Tibial artery (tissue), 4 donors: ENCODE measurements around the gene PLOD3.

ENCODE experiments used
- DNase-seq, 2 donors: peaks; one replicate each; pipeline ENCODE4 v3.0.0-alpha.2; 2019
- H3K27ac ChIP-seq, 2 donors: fragments of 200-600 bp; sonication (generic) in 1 of 2; 1 replicate in 1 of 2; 2 replicates in 1 of 2; pipeline ENCODE4 v1.5.1; 2018 to 2019; ENCODE audit warnings: mild to moderate bottlenecking in 1 of 2
- H3K27me3 ChIP-seq, 2 donors: fragments of 200-600 bp; sonication (generic) in 1 of 2; one replicate each; pipeline versions ENCODE4 v1.5.1 to v1.6.0; 2016 to 2019
- H3K36me3 ChIP-seq, 3 donors: fragments of 200-600 bp; sonication (generic) in 2 of 3; one replicate each; pipeline ENCODE4 v1.5.1; 2016 to 2019; ENCODE audit warnings: mild to moderate bottlenecking in 2 of 3
- H3K4me1 ChIP-seq, 4 donors: fragments of 200-600 bp; sonication (generic) in 2 of 4; 1 replicate in 3 of 4; 2 replicates in 1 of 4; pipeline ENCODE4 v1.5.1; 2016 to 2019
- H3K4me3 ChIP-seq, 2 donors: fragments of 200-600 bp; sonication (generic) in 1 of 2; 1 replicate in 1 of 2; 2 replicates in 1 of 2; pipeline ENCODE4 v1.5.1; 2018 to 2019; ENCODE audit warnings: mild to moderate bottlenecking in 2 of 2
- H3K9me3 ChIP-seq, 3 donors: fragments of 200-600 bp; sonication (generic) in 1 of 3; one replicate each; pipeline ENCODE4 v1.5.1; 2016 to 2019
- intact Hi-C: fragments of 100-400 bp; cut with DNase I; formaldehyde crosslinking; loops from one replicate; pipeline ENCODE4 v1.15.0; 2023; ENCODE audit warnings: low total_unique reads
- TF ChIP-seq, protein P1 (sequence below), 2 experiments: fragments of 200-600 bp in 1 of 2; fragments of 450-650 bp in 1 of 2; IDR thresholded peaks; one replicate each; pipeline ENCODE4 v1.5.1; 2017 to 2019; ENCODE audit warnings: antibody characterized with exemption in 2 of 2, mild to moderate bottlenecking in 1 of 2, moderate library complexity in 1 of 2

The PLOD3 gene

DNA sequence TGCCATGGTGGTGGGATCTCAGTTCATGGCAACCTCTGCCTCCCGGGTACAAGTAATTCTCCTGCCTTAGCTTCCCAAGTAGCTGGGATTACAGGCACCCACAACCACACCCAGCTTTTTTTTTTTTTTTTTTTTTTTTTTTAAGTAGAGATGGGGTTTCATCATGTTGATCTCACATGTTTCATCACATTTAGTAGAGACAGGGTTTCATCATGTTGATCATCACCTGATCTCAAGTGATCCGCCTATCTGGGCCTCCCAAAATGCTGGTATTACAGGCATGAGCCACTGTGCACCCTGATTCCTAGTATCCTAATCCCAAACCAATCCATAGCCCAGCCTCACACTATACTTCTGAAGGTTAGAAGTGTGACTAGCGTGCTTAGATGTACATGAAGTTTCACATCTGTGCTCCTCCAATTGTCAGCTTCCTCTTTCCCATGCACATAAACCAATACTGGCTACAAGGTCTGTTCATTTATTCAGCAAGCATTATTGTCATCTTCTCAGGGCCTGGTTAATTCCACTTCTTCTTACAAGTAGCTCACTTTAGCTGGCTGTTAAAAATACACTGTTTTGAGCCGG lies 30.4 kb downstream of the PLOD3 start:
- Histone ChIP-seq H3K27me3 (peaks cover 0 to 30% of the 10 kb centered on the region in 2 donors), H3K36me3 (no peaks in the 10 kb centered on the region), H3K9me3 (no peaks in the 10 kb centered on the region), H3K4me1 (no peaks in the 10 kb centered on the region), H3K4me3 (no peak overlapping the region), H3K27ac (no peak overlapping the region)
- intact Hi-C loops: no loop called here
- DNase-seq: no peak
- TF ChIP-seq, protein P1, sequence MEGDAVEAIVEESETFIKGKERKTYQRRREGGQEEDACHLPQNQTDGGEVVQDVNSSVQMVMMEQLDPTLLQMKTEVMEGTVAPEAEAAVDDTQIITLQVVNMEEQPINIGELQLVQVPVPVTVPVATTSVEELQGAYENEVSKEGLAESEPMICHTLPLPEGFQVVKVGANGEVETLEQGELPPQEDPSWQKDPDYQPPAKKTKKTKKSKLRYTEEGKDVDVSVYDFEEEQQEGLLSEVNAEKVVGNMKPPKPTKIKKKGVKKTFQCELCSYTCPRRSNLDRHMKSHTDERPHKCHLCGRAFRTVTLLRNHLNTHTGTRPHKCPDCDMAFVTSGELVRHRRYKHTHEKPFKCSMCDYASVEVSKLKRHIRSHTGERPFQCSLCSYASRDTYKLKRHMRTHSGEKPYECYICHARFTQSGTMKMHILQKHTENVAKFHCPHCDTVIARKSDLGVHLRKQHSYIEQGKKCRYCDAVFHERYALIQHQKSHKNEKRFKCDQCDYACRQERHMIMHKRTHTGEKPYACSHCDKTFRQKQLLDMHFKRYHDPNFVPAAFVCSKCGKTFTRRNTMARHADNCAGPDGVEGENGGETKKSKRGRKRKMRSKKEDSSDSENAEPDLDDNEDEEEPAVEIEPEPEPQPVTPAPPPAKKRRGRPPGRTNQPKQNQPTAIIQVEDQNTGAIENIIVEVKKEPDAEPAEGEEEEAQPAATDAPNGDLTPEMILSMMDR (IDR thresholded peaks at IDR 0.05): no peak

DNA sequence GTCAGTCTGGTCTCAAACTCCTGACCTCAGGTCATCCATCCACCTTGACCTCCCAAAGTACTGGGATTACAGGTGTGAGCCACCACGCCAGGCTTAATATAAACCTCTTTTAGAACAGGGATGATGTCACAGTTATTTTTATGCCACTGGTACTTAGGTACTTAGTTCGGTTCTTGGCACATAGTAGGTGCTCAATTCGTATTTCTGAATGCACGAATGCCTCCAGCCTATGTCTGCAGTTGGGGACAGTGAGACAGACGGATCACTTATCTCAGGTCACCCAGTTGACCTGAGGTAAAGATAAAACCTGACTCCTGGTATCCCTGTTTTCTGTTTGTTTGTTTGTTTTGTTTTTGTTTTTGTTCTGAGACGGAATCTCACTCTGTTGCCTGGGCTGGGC lies 31.2 kb downstream of the PLOD3 start:
- Histone ChIP-seq H3K27ac (no peak overlapping the region), H3K27me3 (peaks cover 0 to 36% of the 10 kb centered on the region in 2 donors), H3K36me3 (no peaks in the 10 kb centered on the region), H3K9me3 (no peaks in the 10 kb centered on the region), H3K4me1 (no peaks in the 10 kb centered on the region), H3K4me3 (no peak overlapping the region)
- TF ChIP-seq, protein P1 (IDR thresholded peaks at IDR 0.05): no peak
- DNase-seq: no peak
- intact Hi-C loops: no loop called here

DNA sequence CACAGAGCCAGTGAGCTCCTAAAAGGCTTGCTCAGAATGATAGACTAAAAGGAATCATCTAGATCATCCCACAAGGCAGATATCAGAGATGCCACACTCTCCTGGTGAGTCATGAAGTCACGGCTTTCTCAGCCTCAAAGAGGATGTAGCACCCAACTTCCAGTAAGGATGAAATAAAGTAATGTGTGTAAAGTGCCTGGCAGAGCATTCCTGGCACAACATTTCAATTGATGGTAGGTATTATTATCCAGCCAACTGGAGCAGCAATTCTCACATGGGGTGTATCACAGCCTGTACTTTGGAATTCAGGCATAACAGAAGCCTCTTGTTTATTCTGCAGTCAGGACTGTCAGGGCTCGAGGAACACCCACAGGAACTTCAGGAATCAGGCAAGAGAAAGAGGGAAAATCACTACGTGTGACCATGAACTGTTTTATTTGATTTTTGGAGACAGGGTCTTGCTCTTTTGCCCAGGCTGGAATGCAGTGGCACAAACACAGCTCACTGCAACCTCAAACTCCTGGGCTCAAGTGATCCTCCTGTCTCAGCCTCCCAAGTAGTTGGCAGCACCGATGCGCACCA lies 32.0 kb downstream of the PLOD3 start:
- no peak overlapping the region for H3K4me3 ChIP-seq
- peaks cover 0 to 45% of the 10 kb centered on the region in 2 donors for H3K27me3 ChIP-seq
- no peaks in the 10 kb centered on the region for H3K4me1 ChIP-seq
- no peaks in the 10 kb centered on the region for H3K36me3 ChIP-seq
- no peak overlapping the region for H3K27ac ChIP-seq
- H3K9me3 ChIP-seq: no peaks in the 10 kb centered on the region
- intact Hi-C loops: no loop called here
- DNase-seq: no peak
- TF ChIP-seq, protein P1 (IDR thresholded peaks at IDR 0.05): no peak

DNA sequence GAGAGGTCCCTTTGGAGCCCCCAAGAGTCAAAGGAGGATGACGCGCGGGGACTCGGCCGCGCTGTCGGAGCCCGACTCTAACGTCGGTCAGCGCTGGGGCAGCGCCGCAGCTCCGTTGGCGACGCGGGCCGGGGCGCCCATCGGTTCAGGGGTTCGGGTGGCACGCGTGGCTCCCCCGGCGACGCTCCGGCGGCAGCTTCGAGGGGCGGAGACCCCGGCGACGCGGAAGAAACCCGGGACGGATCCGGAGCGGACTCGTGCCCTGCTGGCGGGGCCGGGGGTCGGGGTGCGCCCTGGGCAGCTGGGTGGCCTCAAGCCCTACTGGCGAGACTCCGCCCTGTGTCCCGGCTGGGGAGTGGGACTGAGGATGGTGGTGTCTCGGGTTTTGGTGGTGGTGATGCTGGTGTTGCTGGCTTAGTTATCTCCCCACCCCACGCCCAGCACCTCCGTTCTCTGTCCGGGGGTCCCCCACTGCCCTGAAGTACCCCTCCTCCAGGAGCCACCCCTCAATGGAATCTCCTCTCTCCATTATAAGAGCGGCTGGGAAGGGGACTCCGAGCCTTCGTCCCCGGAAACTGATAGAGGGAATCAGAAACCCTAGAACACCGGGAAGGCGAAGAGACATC lies 37.1 kb downstream of the PLOD3 start, which contains the start of gene NAT16:
Gene NAT16, minus strand, starts transcription at position 164 of the 626 bp plus-strand sequence. CDS start 5,486 bp downstream, outside the sequence.
- Histone ChIP-seq H3K27me3 (peaks cover 0 to 87% of the 10 kb centered on the region in 2 donors), H3K36me3 (no peaks in the 10 kb centered on the region), H3K4me1 (peaks cover 0 to 16% (median 14%) of the 10 kb centered on the region in 4 donors), H3K9me3 (no peaks in the 10 kb centered on the region), H3K4me3 (no peak within 1 kb of the TSS), H3K27ac (no peak within 1 kb of the TSS)
- TF ChIP-seq, protein P1 (IDR thresholded peaks at IDR 0.05): no peak
- intact Hi-C loops: no loop called here
- no peak for DNase-seq

DNA sequence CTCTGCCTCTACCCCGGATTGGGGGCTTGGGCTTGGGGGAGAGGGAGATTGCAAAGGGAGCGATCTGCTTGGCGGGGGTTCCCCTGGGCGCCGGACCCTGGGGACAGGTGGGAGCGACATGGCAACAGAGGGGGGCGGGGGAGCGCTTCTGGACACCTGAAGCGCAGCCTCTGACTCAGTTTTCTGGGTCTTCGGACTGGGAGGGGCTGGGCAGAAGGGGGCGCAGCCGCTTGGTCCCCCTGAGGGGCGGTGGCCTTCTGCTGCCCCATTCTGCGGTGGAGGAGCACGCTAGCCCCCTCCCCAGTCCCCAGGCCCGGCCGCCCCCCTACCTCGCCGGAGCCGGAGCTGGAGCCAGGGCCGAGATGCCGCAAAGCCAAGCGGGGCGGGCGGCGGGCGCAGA lies 37.7 kb downstream of the PLOD3 start:
- peaks cover 0 to 16% (median 14%) of the 10 kb centered on the region in 4 donors for H3K4me1 ChIP-seq
- no peak overlapping the region for H3K4me3 ChIP-seq
- no peak overlapping the region for H3K27ac ChIP-seq
- H3K27me3 ChIP-seq: peaks cover 0 to 92% of the 10 kb centered on the region in 2 donors
- no peak for DNase-seq
- intact Hi-C loops: no loop called here
- H3K9me3 ChIP-seq: no peaks in the 10 kb centered on the region
- H3K36me3 ChIP-seq: no peaks in the 10 kb centered on the region
- TF ChIP-seq, protein P1 (IDR thresholded peaks at IDR 0.05): no peak
